Ammon's horn (tissue), 1 donor: Measurements from ENCODE around the gene CAMK2N1.

Experiments
- DNase-seq: peaks from one replicate; pipeline ENCODE4 v3.0.0-alpha.2; 2016; ENCODE audit warnings: low spot score

The CAMK2N1 gene

DNA sequence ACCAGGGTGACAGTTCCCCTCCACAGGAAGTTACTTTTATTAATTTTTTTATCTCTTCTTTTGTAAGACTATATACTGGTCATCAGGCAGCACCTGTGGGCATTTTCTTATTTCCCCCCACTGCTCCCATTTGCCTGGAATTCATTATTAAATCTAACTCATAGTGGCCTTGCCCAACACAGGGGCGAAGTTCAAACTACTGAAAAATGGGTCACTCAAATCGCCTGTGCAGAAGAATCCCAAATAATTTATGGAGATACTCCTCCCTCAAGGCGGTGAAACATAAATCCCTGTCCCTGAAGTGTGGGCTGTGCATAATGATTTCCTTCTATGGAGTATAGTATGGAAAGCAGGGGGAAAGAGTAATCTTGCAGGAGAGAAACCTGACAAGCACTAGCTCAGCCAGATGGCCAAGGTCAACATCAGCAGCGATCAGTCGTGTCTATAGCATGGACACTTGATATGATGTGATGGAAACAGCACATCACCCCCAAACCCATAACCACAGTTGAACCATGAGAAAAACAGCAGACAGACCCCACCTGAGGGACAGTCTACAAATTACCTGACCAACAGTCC lies 7.9 kb downstream of the CAMK2N1 start:
- no peak for DNase-seq

DNA sequence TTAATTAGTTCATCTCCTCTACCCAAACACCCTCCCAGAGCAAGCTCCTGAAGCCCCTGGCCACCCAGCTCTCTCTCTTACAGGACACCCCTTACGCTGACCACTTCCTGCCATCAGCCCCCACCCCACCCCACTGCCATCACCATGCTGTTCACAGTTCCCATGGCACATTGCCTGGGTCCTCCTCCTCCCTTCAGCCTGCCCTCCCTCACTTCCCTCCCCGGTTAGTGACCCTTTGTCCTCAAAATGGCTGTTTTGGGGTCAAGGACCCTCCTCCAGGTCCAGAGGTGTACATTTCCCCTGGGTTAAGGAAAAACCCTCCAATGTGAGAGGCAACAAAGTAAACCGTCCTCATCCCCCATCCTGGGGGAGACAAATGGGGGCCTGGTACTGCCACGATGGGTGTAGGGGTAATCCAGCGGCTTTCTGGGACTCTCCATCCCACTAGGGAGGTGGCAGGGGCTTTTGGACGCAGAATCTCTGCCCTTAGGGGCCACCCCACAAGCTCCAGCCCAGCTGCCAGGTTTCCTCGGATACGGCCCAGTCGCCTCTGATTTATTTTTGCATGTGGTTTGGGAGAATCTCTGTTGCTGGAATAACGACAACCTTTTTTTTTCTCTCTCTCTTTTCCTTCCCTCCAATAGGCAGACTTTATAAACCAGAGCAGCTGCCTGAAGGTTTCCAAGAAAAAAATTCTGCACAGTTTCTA lies 8.5 kb downstream of the CAMK2N1 start:
- DNase-seq = no peak

DNA sequence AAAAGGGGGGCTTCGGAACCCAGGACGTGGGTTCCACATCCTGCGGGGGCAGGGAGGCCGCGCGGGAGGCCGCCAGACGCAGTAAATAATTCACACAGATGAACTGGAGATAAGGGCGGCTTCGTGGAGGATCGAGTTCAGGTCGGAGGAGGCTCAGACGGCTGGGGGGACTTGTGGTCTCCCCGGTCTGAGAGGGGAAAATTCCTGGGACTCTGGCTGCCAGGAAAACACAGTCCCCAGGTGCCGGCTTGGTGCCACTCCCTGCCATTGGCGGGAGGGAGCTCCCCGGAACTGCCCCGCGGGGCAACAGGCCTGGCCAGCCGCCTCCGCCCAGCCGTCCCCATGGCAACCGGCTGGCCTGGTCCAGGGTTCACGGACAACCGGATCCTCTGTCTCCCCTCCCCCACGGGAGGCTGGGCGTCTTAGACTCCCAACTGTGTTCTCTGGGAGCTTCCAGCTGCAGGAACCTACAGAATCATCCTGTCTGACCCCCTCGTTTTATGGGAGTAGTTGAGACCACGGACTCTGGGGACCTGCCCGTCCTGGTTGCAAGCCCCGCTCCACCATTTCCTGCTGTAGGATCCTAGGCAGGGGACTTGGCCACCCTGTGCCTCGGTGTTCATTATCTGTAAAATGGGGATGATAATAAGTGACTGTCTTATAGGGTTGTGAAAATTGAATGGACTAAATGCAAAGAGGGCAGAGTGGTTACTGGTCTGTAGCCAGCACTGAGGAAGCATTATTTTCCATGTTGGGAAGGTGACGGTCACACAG lies 9.6 kb downstream of the CAMK2N1 start:
- peak; percentile 73 for DNase-seq

DNA sequence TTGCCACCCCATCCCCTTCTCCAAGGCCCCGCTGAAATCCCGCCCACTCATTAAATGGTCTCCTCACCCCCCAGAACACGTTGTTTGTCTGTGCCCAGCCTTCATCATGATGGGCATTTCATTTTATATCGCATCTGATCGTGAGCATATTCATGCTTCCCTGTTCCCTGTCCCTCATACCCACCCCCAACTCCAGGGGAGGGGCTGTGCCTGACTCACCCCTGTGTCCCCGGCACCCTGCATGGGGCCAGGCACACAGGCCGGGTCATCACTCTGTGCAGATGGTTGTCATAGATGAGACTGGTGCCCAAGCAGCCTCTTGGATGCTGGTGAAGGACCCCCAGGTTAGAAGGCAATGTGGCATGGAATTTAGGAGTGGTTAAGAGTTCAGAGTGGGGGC lies 11.0 kb downstream of the CAMK2N1 start:
- no peak for DNase-seq

DNA sequence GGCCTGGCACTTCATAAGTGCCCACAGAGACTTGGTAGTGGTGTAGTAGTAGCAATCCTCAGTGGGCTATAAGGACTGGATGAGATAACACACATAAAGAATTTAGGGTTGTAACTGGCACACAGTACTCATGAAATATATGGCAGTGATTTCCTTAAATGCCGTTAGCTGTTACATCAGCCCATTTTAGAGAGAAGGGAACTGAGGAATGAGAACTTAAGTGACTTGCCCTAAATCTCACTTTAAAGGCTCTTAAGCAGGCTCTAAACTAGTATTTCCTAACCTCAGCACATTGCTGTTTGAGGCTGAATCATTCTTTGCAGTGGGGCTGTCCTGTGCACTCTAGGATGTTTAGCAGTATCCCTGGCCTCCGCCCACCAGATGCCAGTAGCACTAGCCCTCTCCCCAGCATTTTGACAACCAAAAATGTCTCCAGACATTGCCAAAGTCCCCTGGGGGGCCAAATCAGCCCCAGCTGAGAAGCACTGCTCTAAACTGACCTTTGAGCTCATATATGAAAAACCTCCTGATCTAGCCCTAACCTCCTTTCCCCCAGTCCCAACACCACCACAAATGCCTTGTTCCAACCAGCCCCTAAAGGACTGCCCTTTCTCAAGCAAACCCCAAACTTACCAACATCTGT lies 11.6 kb downstream of the CAMK2N1 start:
- DNase-seq = no peak

DNA sequence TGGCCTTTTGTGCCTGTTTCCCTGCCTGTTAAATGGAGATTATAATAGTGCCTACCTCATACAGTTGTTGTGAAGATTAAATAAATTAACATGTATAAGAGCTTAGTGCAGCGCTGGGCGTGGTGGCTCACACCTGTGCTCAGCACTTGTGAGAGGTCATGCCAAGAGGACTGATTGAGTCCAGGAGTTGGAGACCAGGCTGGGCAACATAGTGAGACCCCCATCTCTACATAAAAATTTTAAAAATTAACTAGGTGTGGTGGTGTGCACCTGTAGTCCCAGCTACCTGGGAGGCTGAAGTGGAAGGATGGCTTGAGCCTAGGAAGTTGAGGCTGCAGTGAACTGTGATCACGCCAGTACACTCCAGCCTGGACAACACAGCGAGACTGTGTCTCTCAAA lies 12.1 kb downstream of the CAMK2N1 start:
- DNase-seq = no peak

DNA sequence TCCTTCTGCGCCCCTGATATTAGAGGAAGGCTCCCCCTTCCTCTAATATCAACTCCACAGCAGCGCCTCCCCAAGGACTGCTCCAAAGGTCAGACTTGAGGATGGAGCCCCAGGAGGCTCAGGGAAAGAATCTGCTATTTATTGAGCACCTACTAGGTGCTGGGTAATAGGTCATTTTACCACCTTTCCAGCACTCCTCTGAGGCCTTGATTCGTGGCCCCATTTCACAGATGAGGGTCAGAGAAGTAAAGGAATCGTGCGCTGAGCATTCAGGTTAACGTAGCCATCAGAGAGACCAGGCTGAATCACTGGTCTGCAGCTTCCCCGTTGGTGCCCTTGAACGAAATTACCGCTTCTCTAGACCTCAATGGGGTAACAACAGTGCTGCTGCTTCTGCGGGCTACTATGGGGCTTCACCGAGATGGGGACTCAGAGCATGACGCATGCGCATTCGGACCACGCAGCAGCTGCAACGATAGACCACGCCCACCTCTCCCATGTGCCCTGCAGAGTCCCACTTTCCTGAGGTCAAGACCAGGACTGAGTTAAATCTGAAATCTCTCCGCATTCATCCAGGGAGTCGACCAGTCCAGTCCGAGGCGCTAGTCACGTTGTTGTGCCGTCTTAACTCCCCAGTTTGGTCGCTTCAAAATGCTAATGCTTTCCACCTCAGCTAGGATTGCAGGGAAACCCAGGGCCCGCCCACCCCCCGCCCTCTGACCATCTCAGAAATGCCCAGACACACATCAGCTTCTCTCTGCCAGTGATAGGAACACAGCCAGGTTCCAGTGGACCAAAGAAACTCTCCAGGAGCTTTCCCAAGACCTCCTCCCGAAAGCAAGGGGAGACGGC lies 12.9 kb downstream of the CAMK2N1 start:
- peak; percentile 85 for DNase-seq

DNA sequence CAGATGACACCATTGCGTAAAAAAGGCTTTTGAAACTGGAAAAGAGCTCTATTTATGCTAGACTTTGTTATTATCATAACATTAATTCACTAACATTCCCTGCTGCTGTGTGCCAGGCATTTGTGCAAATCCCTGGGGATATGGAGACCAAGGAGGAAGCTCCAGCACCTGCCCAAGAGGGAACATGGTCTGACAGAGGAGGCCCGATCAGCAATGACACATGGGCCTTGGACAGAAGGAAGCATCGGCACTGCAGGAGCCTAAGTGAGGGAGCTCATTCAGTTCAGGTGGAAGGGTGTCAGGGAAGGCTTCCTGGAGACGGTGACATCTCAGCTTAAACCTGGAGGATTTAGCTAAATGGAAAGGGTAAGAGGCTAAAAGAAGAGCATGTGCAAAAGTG lies 13.9 kb downstream of the CAMK2N1 start:
- DNase-seq = no peak

DNA sequence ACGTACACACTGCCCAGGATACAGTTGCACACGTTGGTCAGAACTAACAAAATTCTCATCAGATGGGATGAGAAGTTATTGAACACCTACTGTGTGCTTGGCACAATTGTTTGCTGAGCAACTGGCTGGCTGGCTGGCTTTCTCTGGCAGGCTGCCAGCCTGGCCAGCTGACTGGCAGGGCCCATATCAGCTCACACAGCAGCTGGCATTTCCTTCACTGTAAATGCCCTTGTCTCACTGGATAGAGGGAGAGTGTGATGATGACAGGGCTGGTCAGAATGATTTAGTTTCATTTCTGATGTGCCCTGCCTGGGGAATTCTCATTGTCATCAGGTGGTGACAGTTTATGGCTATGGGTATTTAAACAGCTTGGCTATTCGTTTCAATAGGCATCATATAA lies 15.8 kb downstream of the CAMK2N1 start:
- DNase-seq = peak; percentile 62

DNA sequence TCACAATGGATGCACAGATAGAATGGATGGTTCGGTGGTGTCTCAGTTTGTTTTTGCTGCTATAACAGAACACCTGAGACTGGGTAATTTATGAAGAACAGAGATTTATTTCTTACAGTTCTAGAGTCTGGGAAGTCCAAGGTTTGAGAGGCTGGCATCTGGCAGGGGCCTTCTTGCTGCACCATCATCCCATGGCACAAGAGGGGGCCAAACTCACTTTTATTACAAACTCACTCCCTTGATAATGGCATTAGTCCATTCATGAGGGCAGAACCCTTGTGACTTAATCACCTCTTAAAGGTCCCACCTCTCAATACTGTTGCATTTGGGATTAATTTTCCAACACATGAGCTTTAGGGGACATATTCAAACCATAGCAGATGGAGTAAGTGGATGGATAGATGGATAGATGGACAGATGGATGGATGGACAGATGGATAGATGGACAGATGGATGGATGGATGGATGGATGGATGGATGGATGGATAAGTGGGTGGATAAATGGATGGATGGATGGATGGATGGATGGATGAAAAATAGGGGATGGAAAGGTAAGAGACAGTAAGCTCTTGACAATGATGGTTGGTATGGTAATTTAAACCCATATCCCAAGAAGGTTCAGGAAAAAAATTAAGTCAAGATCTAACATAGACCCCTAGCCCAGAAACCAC lies 16.5 kb downstream of the CAMK2N1 start:
- DNase-seq = no peak

DNA sequence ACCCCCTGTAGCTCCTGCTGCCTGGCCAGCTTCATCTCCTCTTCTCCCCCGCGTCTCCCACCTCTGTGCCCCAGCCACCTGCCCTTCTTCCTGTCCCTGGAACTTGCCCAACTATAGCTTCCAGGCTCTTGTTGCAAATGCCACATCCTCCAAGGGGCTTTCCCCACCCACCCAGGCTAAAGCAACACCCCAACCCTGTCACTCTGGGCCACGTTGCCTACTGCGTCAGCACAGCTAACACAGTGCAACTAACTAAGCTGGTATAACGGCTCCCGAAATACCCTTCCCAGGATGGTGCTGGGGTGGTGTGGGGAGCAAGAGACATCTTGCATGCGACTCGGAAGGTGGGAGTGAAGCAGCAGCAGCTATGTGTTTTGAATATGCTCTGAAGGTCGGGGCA lies 19.7 kb downstream of the CAMK2N1 start:
- DNase-seq = no peak

DNA sequence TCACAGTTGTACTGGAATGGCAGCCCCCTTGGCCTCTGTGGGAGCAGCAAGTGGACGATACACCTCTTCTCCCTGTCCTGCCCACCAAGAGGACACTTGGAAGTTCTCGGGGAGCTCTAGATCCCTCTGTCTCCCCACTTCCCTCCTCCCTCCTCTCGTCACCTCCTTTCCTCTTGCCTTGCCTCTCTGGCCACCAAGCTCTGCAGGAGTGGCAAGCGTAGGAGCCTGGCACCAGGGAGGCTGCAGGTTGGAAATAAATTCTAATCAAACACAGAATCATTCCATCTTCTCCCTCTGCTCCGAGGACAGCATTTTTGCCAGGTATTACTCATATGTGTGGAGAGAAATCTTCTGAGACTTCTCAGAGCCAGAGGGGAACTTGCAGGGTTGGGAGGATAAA lies 20.8 kb downstream of the CAMK2N1 start:
- no peak for DNase-seq

DNA sequence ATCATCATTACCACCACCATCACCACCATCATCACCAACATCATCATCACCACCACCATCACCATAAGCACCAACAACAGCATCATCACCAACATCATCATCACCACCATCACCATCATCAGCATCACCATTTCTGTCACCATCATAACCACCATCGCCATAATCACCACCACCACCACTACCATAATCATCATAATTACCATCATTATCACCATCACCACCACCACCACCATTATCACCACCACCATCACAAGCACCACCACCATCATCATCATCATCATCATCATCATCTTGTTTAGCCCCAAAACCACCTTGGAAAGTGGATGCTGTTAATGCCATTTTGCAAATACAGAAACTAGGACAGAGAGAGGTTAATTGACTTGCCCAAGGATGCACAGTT lies 22.5 kb downstream of the CAMK2N1 start:
- DNase-seq = no peak

DNA sequence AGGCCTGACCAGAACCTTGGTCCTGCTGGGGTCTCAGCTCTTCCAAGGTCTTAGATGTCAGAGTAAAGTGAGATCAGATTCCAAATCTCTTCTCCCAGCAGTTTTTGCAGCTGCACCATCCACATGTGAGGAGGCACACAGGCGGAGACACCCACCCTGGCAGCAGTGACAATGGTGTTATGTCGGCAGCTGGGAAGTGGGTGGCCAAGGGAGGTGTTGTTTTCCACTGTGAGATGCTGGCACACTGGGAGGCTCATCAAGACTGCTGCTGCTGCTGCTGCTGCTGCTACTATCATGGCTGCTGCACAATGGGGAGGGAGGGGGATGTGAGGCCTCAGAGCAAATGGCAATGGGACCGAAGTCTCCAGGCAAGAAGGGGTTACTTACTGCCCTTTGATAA lies 23.6 kb downstream of the CAMK2N1 start:
- DNase-seq = peak; percentile 84

DNA sequence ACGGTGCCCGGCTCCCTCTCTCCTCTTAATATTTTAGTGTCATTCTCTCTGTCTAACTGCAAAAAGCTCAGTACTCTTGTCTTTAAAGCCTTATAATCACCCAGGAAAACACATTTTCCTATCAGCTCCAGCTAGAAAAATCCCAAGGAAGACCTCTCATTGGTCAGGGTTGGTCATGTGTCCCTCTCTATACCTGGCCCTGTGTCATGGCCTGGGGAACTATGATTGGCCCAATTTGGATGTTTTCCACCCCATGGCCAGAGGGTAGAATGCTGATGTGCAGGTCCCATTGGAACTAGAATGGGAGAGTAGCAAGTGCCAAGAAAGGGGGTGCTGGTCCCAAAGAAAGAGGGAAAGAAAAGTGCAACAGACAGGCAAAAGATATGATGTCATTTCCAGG lies 27.3 kb downstream of the CAMK2N1 start:
- no peak for DNase-seq

DNA sequence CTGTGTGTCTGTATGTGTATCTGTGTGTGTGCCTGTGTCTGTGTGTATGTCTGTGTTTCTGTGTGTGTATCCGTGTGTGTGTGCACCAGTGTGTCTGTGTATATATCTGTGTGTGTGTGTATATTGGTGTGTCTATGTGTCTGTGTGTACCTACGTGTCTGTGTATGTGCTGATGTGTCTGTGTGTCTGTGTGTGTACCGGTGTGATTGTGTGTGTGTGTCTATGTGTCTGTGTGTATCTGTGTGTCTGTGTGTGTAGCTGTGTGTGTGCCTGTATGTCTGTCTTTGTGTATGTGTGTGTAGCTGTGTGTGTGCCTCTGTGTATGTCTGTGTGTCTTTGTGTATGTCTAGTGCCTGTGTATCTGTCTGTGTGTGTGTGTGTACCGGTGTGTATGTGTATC lies 32.0 kb downstream of the CAMK2N1 start:
- DNase-seq = no peak

DNA sequence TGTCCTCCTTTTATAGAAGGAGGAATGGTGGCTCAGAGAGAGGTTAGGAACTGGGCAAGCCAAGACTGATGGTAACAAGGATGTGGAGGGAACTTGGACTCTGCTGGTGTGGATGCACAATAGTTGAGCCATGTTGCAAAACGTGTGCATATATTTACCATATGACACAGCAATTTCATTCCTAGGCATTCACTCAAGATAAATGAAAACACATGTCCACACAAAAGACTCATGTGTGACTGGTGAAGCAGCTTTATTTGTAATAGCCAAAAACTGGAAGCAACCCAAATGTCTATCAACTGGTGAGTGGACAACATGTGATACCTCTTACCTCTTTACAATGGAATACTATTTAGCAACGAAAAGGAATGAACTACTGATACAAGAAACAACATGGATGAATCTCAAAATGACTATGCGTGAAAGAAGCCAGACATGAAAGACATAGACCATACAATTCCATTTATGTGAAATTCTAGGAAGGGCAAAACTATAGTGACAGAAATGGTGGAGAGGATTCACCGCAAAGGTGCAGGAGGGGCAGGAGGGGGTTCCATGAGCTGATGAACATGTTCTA lies 36.2 kb downstream of the CAMK2N1 start:
- no peak for DNase-seq

DNA sequence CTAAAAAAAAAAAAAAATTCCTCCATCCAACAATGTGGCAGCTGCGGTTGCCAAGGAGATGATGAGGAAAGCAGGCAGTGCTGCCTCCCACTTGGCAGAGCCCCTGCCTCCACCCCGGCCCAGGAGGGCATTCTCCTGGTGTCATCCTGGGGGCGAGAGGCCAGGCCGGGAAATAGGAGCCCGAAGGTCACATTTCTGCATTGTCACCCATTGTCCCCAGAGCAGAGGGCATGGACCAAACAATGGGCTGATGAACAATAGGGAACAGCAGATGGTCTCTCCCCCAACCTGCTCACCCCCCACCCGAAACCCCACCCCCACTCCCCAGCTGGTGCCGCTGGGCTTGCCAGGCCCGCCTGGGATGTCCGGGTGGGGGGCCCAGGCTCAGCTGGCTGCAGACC lies 37.3 kb downstream of the CAMK2N1 start:
- DNase-seq = peak; percentile 77

DNA sequence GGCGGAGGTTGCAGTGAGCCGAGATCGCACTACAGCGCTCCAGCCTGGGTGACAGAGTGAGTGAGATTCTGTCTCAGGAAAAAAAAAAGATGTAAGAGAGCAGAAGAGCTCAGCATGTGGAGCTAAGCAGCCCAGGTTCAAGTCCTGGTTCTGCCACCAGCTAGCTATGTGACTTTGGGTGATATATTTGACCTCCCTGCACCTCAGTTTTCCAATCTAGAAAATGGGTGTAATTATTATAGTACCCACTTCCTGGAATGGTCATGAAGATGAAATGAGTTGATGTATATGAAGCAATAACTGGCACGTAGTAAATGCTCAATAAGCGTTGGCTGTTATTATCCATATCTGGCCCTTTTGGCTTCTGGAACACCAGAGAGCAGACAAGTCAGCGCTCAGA lies 38.2 kb downstream of the CAMK2N1 start:
- no peak for DNase-seq

DNA sequence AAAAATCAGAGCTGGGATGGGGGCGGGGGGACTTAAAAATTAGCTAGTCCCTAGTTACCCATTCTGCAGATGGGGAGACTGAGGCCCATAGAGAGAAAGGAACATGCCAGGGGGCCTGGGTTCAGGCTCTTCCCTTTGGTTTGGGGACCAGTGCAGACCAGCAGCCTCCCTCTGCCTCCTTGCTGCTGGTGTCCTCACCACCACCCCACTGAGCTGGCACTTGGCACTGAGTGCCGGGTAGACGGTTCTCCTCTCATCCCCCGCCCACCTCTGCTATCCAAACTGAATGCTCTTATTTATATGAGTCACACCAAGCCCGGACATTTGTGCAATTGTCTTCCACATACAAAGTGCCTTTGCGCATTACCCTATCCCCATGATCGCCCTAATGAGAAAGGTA lies 39.2 kb downstream of the CAMK2N1 start:
- DNase-seq = no peak

DNA sequence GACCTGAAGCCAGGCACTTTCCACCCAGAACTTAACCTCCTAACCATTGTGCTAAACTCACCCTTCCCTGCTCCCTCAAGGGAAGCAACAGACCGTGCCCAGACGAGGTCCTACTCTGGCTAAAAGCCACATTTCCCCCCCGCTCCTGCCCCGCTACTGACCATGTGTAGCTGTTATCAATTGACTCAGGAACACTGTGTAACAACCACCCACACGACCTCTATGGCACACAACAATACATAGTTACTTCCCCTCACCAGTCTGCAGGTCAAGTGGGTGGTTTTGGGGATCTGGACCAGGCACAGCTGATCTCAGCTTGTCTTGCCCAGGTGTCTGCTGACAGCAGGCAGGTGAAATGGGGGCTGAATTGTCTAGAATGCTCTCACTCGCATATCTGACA lies 40.1 kb downstream of the CAMK2N1 start:
- no peak for DNase-seq
